ENCODE results near the gene IGLON5. TPM values are rescaled to one million over a fixed set of nuclear protein-coding genes. Genes with fewer than 3 reads are reported as not detected.

The IGLON5 gene
- total RNA-seq, 2 experiments from 2014 or later: 0.07 to 0.24 TPM

GRCh38 chr19:51370230-51370629 is 58.8 kb downstream of the IGLON5 start:
- POLR2A ChIA-PET: interaction anchor here (0.8 to 1.6 kb wide), 2 partner anchors 24 to 25 kb away, joined by 3 to 6 read pairs; no protein-coding TSS in a partner anchor
- intact Hi-C loops (cut with micrococcal nuclease): no loop called here
- Mint-ChIP-seq H3K27me3 (no peaks in the 10 kb centered on the region), H3K9me3 (no peaks in the 10 kb centered on the region), H3K36me3 (peaks cover 21% of the 10 kb centered on the region), H3K4me3 (peak overlapping the region; percentile 76), H3K27ac (peak overlapping the region; percentile 95), H3K4me1 (ENCODE audit: low read depth) (peaks cover 58% of the 10 kb centered on the region)
- DNase-seq: no peak
- CTCF ChIA-PET: interaction anchor here (1.1 to 1.2 kb wide), 2 partner anchors 24 to 49 kb away, joined by 3 read pairs; no protein-coding TSS in a partner anchor

DNA sequence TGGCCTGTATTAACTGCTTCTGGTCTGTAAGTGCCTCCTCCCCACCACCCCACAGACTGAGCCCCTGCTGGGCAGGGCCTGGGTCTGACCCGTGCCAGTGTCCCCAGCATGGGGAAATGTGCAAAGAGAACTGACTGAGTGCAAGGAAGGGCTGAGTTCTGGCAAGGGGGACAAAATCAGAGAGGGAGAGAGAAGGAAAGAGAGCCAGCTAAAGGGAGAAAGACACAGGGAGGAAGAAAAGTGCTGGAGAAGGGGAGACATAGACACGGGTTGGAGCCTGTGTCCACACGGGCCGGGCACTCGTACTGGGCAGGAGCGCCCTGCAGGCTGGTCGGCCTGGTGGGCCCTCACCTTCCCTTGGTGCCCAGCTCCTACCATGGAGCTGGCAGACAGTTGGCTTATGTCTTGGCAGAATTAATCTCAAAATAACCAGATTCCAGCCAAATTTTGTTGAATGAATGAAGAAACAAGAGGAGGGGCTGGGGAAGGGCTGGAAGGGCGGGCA is 59.8 kb downstream of the IGLON5 start:
- CTCF ChIA-PET: interaction anchor here (1.1 to 2.7 kb wide), 3 partner anchors 10 to 48 kb away, joined by 3 to 9 read pairs (median 5); no protein-coding TSS in a partner anchor
- Mint-ChIP-seq H3K4me1 (ENCODE audit: low read depth) (peaks cover 63% of the 10 kb centered on the region), H3K36me3 (peaks cover 20% of the 10 kb centered on the region)

DNA sequence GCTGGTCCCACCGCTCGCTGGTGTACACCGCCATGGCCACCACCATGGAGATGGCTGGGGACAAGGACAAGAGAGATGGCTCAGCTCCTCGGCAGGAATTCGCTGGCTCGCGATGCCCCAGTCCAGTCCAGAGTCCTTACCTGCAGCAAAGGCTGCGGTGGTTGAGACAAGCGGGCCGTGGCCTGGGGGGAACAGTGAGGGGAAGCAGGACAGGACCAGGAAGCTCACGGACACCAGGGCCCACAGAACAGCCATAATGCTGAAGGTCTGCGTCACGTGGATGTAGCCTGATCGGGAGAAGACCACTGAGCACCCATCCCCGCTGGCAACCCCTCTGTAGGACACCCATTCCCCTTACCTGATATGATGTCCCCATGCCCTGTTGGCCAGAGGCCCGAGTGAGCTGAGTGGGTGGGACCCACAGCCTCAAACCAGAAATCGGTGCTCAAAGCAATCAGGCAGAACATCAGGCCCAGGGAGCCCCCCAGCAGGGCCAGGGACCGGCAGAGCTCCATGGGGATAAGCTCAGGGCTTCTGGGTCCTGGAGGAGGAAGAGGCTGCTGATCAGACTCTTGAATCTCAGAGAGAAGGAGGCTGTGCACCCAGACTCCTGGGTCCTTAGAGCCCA is 60.7 kb downstream of the IGLON5 start:
- H3K4me3 Mint-ChIP-seq: peak overlapping the region; percentile 76
- no peak for DNase-seq
- H3K9me3 Mint-ChIP-seq: no peaks in the 10 kb centered on the region
- intact Hi-C loops (cut with micrococcal nuclease): no loop called here
- H3K27ac Mint-ChIP-seq: peak overlapping the region; percentile 95
- no peaks in the 10 kb centered on the region for H3K27me3 Mint-ChIP-seq
- peaks cover 14% of the 10 kb centered on the region for H3K36me3 Mint-ChIP-seq
- CTCF ChIA-PET: interaction anchor here (0.9 to 2.7 kb wide), 5 partner anchors 9 to 289 kb away, joined by 3 to 9 read pairs (median 4); no protein-coding TSS in a partner anchor
- H3K4me1 Mint-ChIP-seq (ENCODE audit: low read depth): peaks cover 71% of the 10 kb centered on the region
- POLR2A ChIA-PET: interaction anchor here (1.7 to 2.1 kb wide), 2 partner anchors 22 to 69 kb away, joined by 5 to 27 read pairs; no protein-coding TSS in a partner anchor

More for the DNA sequence above, 59.8 kb downstream of the IGLON5 start:
- intact Hi-C loops (cut with micrococcal nuclease): no loop called here
- Mint-ChIP-seq H3K9me3 (no peaks in the 10 kb centered on the region), H3K27ac (peak overlapping the region; percentile 95), H3K4me3 (peak overlapping the region; percentile 76), H3K27me3 (no peaks in the 10 kb centered on the region)
- no peak for DNase-seq
- POLR2A ChIA-PET: interaction anchor here (1.6 to 2.1 kb wide), 3 partner anchors 23 to 70 kb away, joined by 5 to 27 read pairs (median 6); no protein-coding TSS in a partner anchor

- peak; percentile 92 for DNase-seq
- ChIA-PET CTCF (interaction anchor here (0.9 to 2.7 kb wide), 5 partner anchors 8 to 288 kb away, joined by 3 to 9 read pairs (median 4); no protein-coding TSS in a partner anchor), POLR2A (interaction anchor here (1.7 to 2.1 kb wide), 2 partner anchors 22 to 68 kb away, joined by 5 to 27 read pairs; no protein-coding TSS in a partner anchor)
- peak within 1 kb of the TSS; percentile 95 for H3K27ac Mint-ChIP-seq
- peaks cover 13% of the 10 kb centered on the region for H3K36me3 Mint-ChIP-seq
- H3K4me3 Mint-ChIP-seq: peak within 1 kb of the TSS; percentile 76
- no peaks in the 10 kb centered on the region for H3K9me3 Mint-ChIP-seq
- peaks cover 71% of the 10 kb centered on the region for H3K4me1 Mint-ChIP-seq (ENCODE audit: low read depth)
- intact Hi-C loops (cut with micrococcal nuclease): loop anchor here (1.0 kb wide), 1 partner anchor 21 kb away; no protein-coding TSS in a partner anchor
- no peaks in the 10 kb centered on the region for H3K27me3 Mint-ChIP-seq
These were observed 61.4 kb downstream of the IGLON5 start, which contains the start of gene NKG7 for GRCh38 chr19:51372649-51373504. Gene NKG7 (minus strand): TSS chr19:51372654. CDS start chr19:51372535, 119 bp downstream.

DNA sequence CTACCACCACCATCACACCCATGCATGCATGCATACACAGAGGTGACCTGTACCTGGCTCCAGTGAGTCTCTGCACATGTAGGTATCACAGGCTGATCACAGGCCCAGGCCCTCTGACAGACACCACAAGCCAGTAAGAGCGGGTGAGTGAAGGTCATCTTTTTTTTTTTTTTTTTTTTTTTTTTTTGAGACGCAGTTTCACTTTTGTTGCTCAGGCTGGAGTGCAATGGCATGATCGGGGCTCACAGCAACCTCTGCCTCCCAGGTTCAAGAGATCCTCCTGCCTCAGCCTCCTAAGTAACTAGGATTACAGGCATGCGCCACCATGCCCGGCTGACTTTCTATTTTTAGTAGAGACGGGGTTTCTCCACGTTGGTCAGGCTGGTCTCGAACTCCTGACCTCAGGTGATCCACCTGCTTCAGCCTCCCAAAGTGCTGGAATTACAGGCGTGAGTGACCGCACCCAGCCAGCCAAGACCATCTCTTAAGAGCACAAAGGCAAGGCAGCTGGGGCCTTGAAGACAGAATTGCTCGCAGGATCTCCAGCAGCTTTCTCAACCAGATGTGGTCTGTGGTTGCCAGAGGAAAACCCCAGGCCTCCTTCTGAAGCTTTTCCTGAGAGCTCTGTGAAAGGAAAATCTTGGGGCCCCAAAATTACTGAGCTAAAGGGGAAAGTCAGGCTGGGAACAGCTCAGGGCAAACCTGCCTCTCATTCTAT is 64.2 kb downstream of the IGLON5 start:
- no peaks in the 10 kb centered on the region for H3K27me3 Mint-ChIP-seq
- peak overlapping the region; percentile 43 for H3K4me3 Mint-ChIP-seq
- peak overlapping the region; percentile 73 for H3K27ac Mint-ChIP-seq
- POLR2A ChIA-PET: interaction anchor here (0.6 kb wide), 1 partner anchor 20 kb away, joined by 3 read pairs; no protein-coding TSS in a partner anchor
- peaks cover under 1% of the 10 kb centered on the region for H3K9me3 Mint-ChIP-seq
- CTCF ChIA-PET: interaction anchor here (1.0 to 1.3 kb wide), 2 partner anchors 13 to 37 kb away, joined by 3 to 4 read pairs; no protein-coding TSS in a partner anchor
- DNase-seq: peak; percentile 77
- intact Hi-C loops (cut with micrococcal nuclease): no loop called here
- H3K4me1 Mint-ChIP-seq (ENCODE audit: low read depth): peaks cover 62% of the 10 kb centered on the region
- peaks cover 6% of the 10 kb centered on the region for H3K36me3 Mint-ChIP-seq

- H3K27ac Mint-ChIP-seq: no peak overlapping the region
- no peaks in the 10 kb centered on the region for H3K27me3 Mint-ChIP-seq
- no peak overlapping the region for H3K4me3 Mint-ChIP-seq
- intact Hi-C loops (cut with micrococcal nuclease): no loop called here
- POLR2A ChIA-PET: interaction anchor here (1.1 kb wide), 1 partner anchor 12 kb away, joined by 3 read pairs; no protein-coding TSS in a partner anchor
- no peak for DNase-seq
- H3K36me3 Mint-ChIP-seq: no peaks in the 10 kb centered on the region
- CTCF ChIA-PET: interaction anchor here (1.3 kb wide), 1 partner anchor 284 kb away, joined by 3 read pairs; no protein-coding TSS in a partner anchor
- peaks cover 10% of the 10 kb centered on the region for H3K9me3 Mint-ChIP-seq
- peaks cover 50% of the 10 kb centered on the region for H3K4me1 Mint-ChIP-seq (ENCODE audit: low read depth)
These were observed 66.0 kb downstream of the IGLON5 start for GRCh38 chr19:51377422-51377821.

GRCh38 chr19:51380379-51380778 is 68.9 kb downstream of the IGLON5 start:
- intact Hi-C loops (cut with micrococcal nuclease): no loop called here
- no peaks in the 10 kb centered on the region for H3K27me3 Mint-ChIP-seq
- peaks cover 10% of the 10 kb centered on the region for H3K9me3 Mint-ChIP-seq
- H3K36me3 Mint-ChIP-seq: no peaks in the 10 kb centered on the region
- no peak for DNase-seq
- CTCF ChIA-PET: interaction anchor here (0.9 to 1.1 kb wide), 2 partner anchors 27 to 39 kb away, joined by 3 read pairs; partner anchors contain the start of gene VSIG10L
- H3K4me3 Mint-ChIP-seq: no peak overlapping the region
- no peak overlapping the region for H3K27ac Mint-ChIP-seq
- H3K4me1 Mint-ChIP-seq (ENCODE audit: low read depth): peaks cover 23% of the 10 kb centered on the region
- POLR2A ChIA-PET: no interaction called here

Other genes starting within 250 kb of the IGLON5 start
- not detected for gene KLK13, start 246.6 kb upstream of the IGLON5 start, total RNA-seq
- gene KLK14, start 228.8 kb upstream of the IGLON5 start, total RNA-seq: under 1 TPM; 0.61 to 0.76 TPM
- gene CTU1, start 203.2 kb upstream of the IGLON5 start, total RNA-seq: 1 to 10 TPM; 8.8 to 9.8 TPM
- 1 to 10 TPM; 1.3 to 1.4 TPM for gene SIGLEC9, start 186.7 kb upstream of the IGLON5 start, total RNA-seq
- not detected for gene SIGLEC7, start 169.3 kb upstream of the IGLON5 start, total RNA-seq
- under 1 TPM; 0.43 to 0.65 TPM for gene CD33, start 86.6 kb upstream of the IGLON5 start, total RNA-seq
- gene SIGLECL1, start 60.6 kb upstream of the IGLON5 start, total RNA-seq: not detected
- gene VSIG10L, start 30.5 kb downstream of the IGLON5 start, total RNA-seq: 1 to 10 TPM; 3.2 to 3.5 TPM
- gene ETFB, start 54.7 kb downstream of the IGLON5 start, total RNA-seq: 100 to 1,000 TPM; 190 to 193 TPM
- 1 to 10 TPM; 2.8 to 4.8 TPM for gene CLDND2, start 57.4 kb downstream of the IGLON5 start, total RNA-seq
- gene NKG7, start 61.0 kb downstream of the IGLON5 start, total RNA-seq: 100 to 1,000 TPM; 140 to 149 TPM
- gene LIM2, start 76.3 kb downstream of the IGLON5 start, total RNA-seq: under 1 TPM; 0.36 to 0.64 TPM
- gene C19orf84, start 78.9 kb downstream of the IGLON5 start, total RNA-seq: not detected
- gene SIGLEC10, start 106.0 kb downstream of the IGLON5 start, total RNA-seq: under 1 TPM; 0.19 to 0.26 TPM
- not detected for gene SIGLEC8, start 146.8 kb downstream of the IGLON5 start, total RNA-seq
- not detected for gene CEACAM18, start 166.9 kb downstream of the IGLON5 start, total RNA-seq
- gene SIGLEC12, start 190.2 kb downstream of the IGLON5 start, total RNA-seq: under 1 TPM; 0.22 to 0.24 TPM
- not detected for gene SIGLEC6, start 220.0 kb downstream of the IGLON5 start, total RNA-seq

Data from activated CD4-positive, alpha-beta memory T cell treated with anti-CD3 and anti-CD28 coated beads for 36 hours (primary cell).